ENCODE data around the gene RNF11. TPM values are rescaled to one million over a fixed set of nuclear protein-coding genes. Genes with fewer than 3 reads are reported as not detected.
"Not testable (repeated sequence)": the region's sequence is repeated elsewhere in the genome, so short reads cannot be mapped to it uniquely, and the experiment has no call there.

RNF11 gene
- total and polyA plus RNA-seq, 5 donors, result 78.4 to 131 (median 121) TPM

GRCh38 chr1:51210676-51211075 lies 25.4 kb upstream of the RNF11 start:
- Histone ChIP-seq H3K27ac (ENCODE audit: low read length) (no peak overlapping the region), H3K9me3 (ENCODE audit: control insufficient read depth, low read length) (no peaks in the 10 kb centered on the region), H3K27me3 (ENCODE audit: control insufficient read depth, insufficient read depth) (no peaks in the 10 kb centered on the region), H3K4me3 (ENCODE audit: low read length) (no peak overlapping the region), H3K4me1 (ENCODE audit: control insufficient read depth, insufficient read depth, low read length) (no peaks in the 10 kb centered on the region)
- WGBS, result 74% methylated on average over 3 of the region's 3 CpGs
- ATAC-seq (no peak), DNase-seq (no peak)
- intact Hi-C loops (cut with DNase I), result no loop called here

- no peaks in the 10 kb centered on the region for H3K9me3 ChIP-seq (ENCODE audit: control insufficient read depth, low read length)
- DNase-seq, result no peak
- 35% methylated on average over 7 of the region's 7 CpGs for WGBS
- H3K4me1 ChIP-seq (ENCODE audit: control insufficient read depth, insufficient read depth, low read length), result no peaks in the 10 kb centered on the region
- intact Hi-C loops (cut with DNase I), result no loop called here
- no peak overlapping the region for H3K4me3 ChIP-seq (ENCODE audit: low read length)
- H3K27ac ChIP-seq (ENCODE audit: low read length), result no peak overlapping the region
- H3K27me3 ChIP-seq (ENCODE audit: control insufficient read depth, insufficient read depth), result no peaks in the 10 kb centered on the region
- no peak for ATAC-seq
Measured at GRCh38 chr1:51214615-51215131, 21.4 kb upstream of the RNF11 start.

- WGBS, result 94% methylated on average over 1 of the region's 1 CpG
- H3K4me3 ChIP-seq (ENCODE audit: low read length), result no peak overlapping the region
- DNase-seq (no peak), ATAC-seq (no peak)
- H3K27ac ChIP-seq (ENCODE audit: low read length), result no peak overlapping the region
- no peaks in the 10 kb centered on the region for H3K9me3 ChIP-seq (ENCODE audit: control insufficient read depth, low read length)
- intact Hi-C loops (cut with DNase I), result no loop called here
- H3K4me1 ChIP-seq (ENCODE audit: control insufficient read depth, insufficient read depth, low read length), result no peaks in the 10 kb centered on the region
- H3K27me3 ChIP-seq (ENCODE audit: control insufficient read depth, insufficient read depth), result no peaks in the 10 kb centered on the region
Measured at GRCh38 chr1:51215169-51215568, 20.9 kb upstream of the RNF11 start.

- no peaks in the 10 kb centered on the region for H3K4me1 ChIP-seq (ENCODE audit: control insufficient read depth, insufficient read depth, low read length)
- H3K27me3 ChIP-seq (ENCODE audit: control insufficient read depth, insufficient read depth), result no peaks in the 10 kb centered on the region
- DNase-seq (no peak), ATAC-seq (no peak)
- 91% methylated on average over 4 of the region's 4 CpGs for WGBS
- H3K4me3 ChIP-seq (ENCODE audit: low read length), result no peak overlapping the region
- intact Hi-C loops (cut with DNase I), result no loop called here
- H3K9me3 ChIP-seq (ENCODE audit: control insufficient read depth, low read length), result no peaks in the 10 kb centered on the region
- no peak overlapping the region for H3K27ac ChIP-seq (ENCODE audit: low read length)
Measured at GRCh38 chr1:51216631-51217030, 19.4 kb upstream of the RNF11 start.

GRCh38 chr1:51217101-51217500 lies 19.0 kb upstream of the RNF11 start:
- Histone ChIP-seq H3K9me3 (ENCODE audit: control insufficient read depth, low read length) (no peaks in the 10 kb centered on the region), H3K27ac (ENCODE audit: low read length) (no peak overlapping the region)
- WGBS, result 86% methylated on average over 2 of the region's 2 CpGs

GRCh38 chr1:51218570-51218969 lies 17.5 kb upstream of the RNF11 start:
- no peak for ATAC-seq
- H3K4me1 ChIP-seq (ENCODE audit: control insufficient read depth, insufficient read depth, low read length), result no peaks in the 10 kb centered on the region
- WGBS, result 50% methylated on average over 2 of the region's 2 CpGs
- intact Hi-C loops (cut with DNase I), result no loop called here
- H3K27ac ChIP-seq (ENCODE audit: low read length), result no peak overlapping the region
- DNase-seq, result no peak
- no peaks in the 10 kb centered on the region for H3K27me3 ChIP-seq (ENCODE audit: control insufficient read depth, insufficient read depth)
- H3K9me3 ChIP-seq (ENCODE audit: control insufficient read depth, low read length), result no peaks in the 10 kb centered on the region
- H3K4me3 ChIP-seq (ENCODE audit: low read length), result no peak overlapping the region

More at GRCh38 chr1:51217101-51217500, 19.0 kb upstream of the RNF11 start:
- Histone ChIP-seq H3K4me3 (ENCODE audit: low read length) (no peak overlapping the region), H3K27me3 (ENCODE audit: control insufficient read depth, insufficient read depth) (no peaks in the 10 kb centered on the region), H3K4me1 (ENCODE audit: control insufficient read depth, insufficient read depth, low read length) (no peaks in the 10 kb centered on the region)
- DNase-seq, result no peak
- intact Hi-C loops (cut with DNase I), result no loop called here
- no peak for ATAC-seq

GRCh38 chr1:51219022-51219421 lies 17.1 kb upstream of the RNF11 start:
- Histone ChIP-seq H3K9me3 (ENCODE audit: control insufficient read depth, low read length) (no peaks in the 10 kb centered on the region), H3K27ac (ENCODE audit: low read length) (no peak overlapping the region), H3K4me1 (ENCODE audit: control insufficient read depth, insufficient read depth, low read length) (no peaks in the 10 kb centered on the region), H3K4me3 (ENCODE audit: low read length) (no peak overlapping the region), H3K27me3 (ENCODE audit: control insufficient read depth, insufficient read depth) (no peaks in the 10 kb centered on the region)
- DNase-seq (no peak), ATAC-seq (no peak)
- intact Hi-C loops (cut with DNase I), result no loop called here
- 89% methylated on average over 5 of the region's 5 CpGs for WGBS

GRCh38 chr1:51221529-51221928 lies 14.5 kb upstream of the RNF11 start:
- H3K4me3 ChIP-seq (ENCODE audit: low read length); intact Hi-C loops (cut with DNase I); DNase-seq; H3K9me3 ChIP-seq (ENCODE audit: control insufficient read depth, low read length); H3K27ac ChIP-seq (ENCODE audit: low read length); H3K4me1 ChIP-seq (ENCODE audit: control insufficient read depth, insufficient read depth, low read length); ATAC-seq; H3K27me3 ChIP-seq (ENCODE audit: control insufficient read depth, insufficient read depth): not testable (repeated sequence)
- WGBS, result 94% methylated on average over 3 of the region's 3 CpGs

GRCh38 chr1:51222136-51222787 lies 13.8 kb upstream of the RNF11 start:
- ATAC-seq (no peak), DNase-seq (no peak)
- Histone ChIP-seq H3K27ac (ENCODE audit: low read length) (no peak overlapping the region), H3K9me3 (ENCODE audit: control insufficient read depth, low read length) (no peaks in the 10 kb centered on the region), H3K4me1 (ENCODE audit: control insufficient read depth, insufficient read depth, low read length) (no peaks in the 10 kb centered on the region), H3K4me3 (ENCODE audit: low read length) (no peak overlapping the region), H3K27me3 (ENCODE audit: control insufficient read depth, insufficient read depth) (no peaks in the 10 kb centered on the region)
- intact Hi-C loops (cut with DNase I), result no loop called here
- 91% methylated on average over 6 of the region's 6 CpGs for WGBS

- H3K27me3 ChIP-seq (ENCODE audit: control insufficient read depth, insufficient read depth), result no peaks in the 10 kb centered on the region
- intact Hi-C loops (cut with DNase I), result no loop called here
- WGBS, result 87% methylated on average over 3 of the region's 3 CpGs
- ATAC-seq (no peak), DNase-seq (no peak)
- no peak overlapping the region for H3K27ac ChIP-seq (ENCODE audit: low read length)
- no peak overlapping the region for H3K4me3 ChIP-seq (ENCODE audit: low read length)
- no peaks in the 10 kb centered on the region for H3K9me3 ChIP-seq (ENCODE audit: control insufficient read depth, low read length)
- H3K4me1 ChIP-seq (ENCODE audit: control insufficient read depth, insufficient read depth, low read length), result no peaks in the 10 kb centered on the region
Measured at GRCh38 chr1:51222809-51223208, 13.3 kb upstream of the RNF11 start.

GRCh38 chr1:51224255-51224654 lies 11.8 kb upstream of the RNF11 start:
- 92% methylated on average over 6 of the region's 6 CpGs for WGBS
- no peak for ATAC-seq
- H3K27me3 ChIP-seq (ENCODE audit: control insufficient read depth, insufficient read depth), result no peaks in the 10 kb centered on the region
- no peaks in the 10 kb centered on the region for H3K4me1 ChIP-seq (ENCODE audit: control insufficient read depth, insufficient read depth, low read length)
- no peak for DNase-seq
- no peak overlapping the region for H3K27ac ChIP-seq (ENCODE audit: low read length)
- intact Hi-C loops (cut with DNase I), result no loop called here
- no peaks in the 10 kb centered on the region for H3K9me3 ChIP-seq (ENCODE audit: control insufficient read depth, low read length)
- H3K4me3 ChIP-seq (ENCODE audit: low read length), result no peak overlapping the region

Data from right cardiac atrium (tissue), 5 donors.